Measurements from ENCODE around the gene RTN4R. TPM values are rescaled to one million over a fixed set of nuclear protein-coding genes. Genes with fewer than 3 reads are reported as not detected.

RTN4R gene
- total RNA-seq, 1 experiment from 2014 or later, result 7.2 TPM

DNA sequence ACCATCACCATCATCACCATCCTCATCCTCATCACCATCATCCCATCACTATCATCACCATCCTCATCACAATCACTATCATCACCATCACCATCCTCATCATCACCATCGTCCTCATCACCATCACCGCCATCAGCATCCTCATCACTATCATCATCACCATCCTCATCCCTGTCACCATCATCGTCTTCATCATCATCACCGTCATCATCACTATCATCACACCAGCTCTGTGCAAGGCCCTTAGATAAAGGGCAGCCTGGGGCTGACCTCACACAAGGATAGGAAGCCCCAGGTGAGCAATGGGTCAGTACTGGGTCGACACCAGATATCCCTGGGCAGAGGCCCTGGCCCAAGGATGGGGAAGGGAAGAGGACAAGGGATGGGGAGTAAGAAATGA, 16.1 kb downstream of the RTN4R start:
- in situ Hi-C loops (cut with HindIII; ENCODE audit: low pct_unique_long_range_greater_than_20kb, low sequenced_read_pairs), result no loop called here
- DNase-seq (ENCODE audit: low read depth, low spot score), result no peak

DNA sequence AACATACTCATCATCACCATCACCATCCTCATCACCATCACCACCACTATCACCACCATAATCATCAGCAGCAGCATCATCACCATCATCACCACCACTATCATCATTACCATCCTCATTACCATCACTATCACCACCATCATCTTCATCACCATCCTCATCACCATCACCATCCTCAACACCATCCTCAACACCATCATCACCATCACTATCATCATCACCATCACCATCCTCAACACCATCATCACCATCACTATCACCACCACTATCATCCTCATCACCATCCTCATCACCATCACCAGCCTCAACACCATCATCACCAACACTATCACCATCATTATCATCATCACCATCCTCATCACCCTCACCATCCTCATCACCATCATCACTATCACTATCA, 16.6 kb downstream of the RTN4R start:
- in situ Hi-C loops (cut with HindIII; ENCODE audit: low pct_unique_long_range_greater_than_20kb, low sequenced_read_pairs), result no loop called here
- DNase-seq (ENCODE audit: low read depth, low spot score), result no peak

DNA sequence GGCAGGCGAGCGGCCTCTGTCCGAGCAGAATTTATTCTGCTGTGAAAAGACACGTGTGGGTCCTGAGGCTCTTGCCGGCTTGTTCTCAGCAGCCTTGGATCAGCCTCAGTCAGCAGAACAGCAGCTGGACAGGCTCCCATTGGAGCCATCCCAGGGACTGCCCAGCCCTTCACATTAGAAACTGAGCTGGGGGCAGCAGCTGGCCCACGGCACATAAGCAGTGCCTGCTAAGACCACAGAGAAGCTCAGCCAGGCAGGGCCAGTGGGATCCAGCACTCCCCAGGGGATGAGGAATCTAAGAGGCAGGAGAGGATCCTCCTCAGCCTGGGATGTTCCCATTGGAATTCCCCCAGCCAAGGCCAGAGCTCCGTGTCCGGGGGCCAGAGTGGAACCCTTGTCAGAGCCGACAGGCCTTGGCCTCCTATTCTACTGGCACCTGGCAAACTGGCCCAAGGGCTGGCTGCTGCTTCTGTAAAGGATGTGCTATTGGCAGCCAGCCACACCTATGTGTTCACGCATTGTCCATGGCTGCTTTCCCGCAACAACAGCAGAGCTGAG, 18.2 kb downstream of the RTN4R start:
- DNase-seq (ENCODE audit: low read depth, low spot score), result no peak
- in situ Hi-C loops (cut with HindIII; ENCODE audit: low pct_unique_long_range_greater_than_20kb, low sequenced_read_pairs), result no loop called here

DNA sequence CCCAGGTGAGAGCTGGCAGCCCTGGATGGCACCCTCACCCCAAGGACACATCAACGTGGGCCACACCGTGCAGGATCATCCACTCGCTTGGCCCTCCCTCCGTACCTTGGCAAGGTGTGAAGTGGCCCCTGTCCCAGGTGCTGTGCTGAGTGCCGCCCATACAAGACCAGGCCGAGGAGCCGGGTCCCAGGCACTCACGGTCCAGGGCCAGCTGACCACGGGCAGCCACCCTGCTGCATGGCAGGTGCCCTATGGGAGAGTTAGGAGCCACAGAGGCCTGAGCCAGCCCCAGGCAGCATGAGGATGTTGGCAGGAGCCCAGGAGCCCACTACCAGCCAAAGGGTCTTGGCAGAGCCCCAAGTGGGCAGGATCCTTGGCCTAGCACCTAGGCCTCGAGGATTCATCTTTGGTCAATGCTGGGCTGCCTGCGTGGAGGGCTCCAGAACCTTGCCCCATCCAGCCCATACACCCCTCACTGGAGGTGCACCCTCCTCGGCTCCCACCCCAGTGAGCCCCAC, 19.6 kb downstream of the RTN4R start:
- in situ Hi-C loops (cut with HindIII; ENCODE audit: low pct_unique_long_range_greater_than_20kb, low sequenced_read_pairs), result no loop called here
- no peak for DNase-seq (ENCODE audit: low read depth, low spot score)

DNA sequence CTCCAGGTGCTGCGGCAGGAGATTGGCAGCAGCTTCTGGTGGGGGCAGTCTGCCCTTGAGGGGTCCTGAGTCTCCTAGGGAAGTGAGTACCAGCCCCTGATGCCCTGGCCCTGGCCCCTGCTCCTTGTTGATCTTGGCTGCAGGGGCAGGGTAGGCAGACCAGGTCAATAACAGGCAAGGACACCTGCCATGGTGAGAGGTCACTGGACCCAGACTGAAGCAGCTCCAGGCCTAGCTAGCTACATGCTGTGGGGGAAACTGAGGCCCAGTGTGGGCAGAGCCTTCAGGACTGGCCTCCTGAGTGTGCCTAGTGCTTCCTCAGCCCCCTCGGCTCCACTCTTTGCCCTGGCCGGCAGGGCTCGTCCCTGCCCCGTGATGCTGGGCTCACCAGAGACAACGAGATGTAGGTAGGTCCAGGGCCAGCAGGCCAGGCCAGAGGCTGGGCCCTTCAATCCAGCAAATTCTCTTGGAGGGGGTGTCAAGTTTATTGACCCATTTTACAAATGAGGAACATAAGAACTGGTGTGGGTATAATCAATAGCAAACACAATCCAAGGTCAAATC, 20.4 kb downstream of the RTN4R start:
- DNase-seq (ENCODE audit: low read depth, low spot score), result no peak
- in situ Hi-C loops (cut with HindIII; ENCODE audit: low pct_unique_long_range_greater_than_20kb, low sequenced_read_pairs), result no loop called here

DNA sequence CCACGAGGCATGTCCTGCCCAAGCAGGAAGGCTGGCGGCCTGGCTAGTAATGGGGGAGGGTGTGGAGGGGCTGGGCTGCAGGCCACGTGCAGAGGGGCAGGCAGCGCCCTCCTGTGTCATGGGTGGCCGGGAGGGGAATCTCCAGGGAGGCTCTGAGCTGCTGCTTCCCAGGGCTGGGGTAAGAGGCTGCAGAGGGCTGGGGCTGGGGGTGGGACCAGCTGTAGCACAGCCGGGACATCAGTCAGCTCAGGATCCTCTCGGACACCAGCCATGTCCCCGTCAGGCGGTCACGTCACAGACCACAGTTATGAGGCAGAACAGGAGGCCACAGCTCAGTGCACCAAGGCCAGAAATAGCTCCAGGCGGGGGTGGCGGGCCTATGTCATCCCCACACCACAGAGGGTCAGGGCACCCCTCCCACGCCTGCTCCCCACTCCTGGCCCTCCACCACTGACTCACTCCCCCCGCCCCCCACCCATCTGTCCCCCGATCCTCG, 21.1 kb downstream of the RTN4R start:
- in situ Hi-C loops (cut with HindIII; ENCODE audit: low pct_unique_long_range_greater_than_20kb, low sequenced_read_pairs), result no loop called here
- no peak for DNase-seq (ENCODE audit: low read depth, low spot score)

DNA sequence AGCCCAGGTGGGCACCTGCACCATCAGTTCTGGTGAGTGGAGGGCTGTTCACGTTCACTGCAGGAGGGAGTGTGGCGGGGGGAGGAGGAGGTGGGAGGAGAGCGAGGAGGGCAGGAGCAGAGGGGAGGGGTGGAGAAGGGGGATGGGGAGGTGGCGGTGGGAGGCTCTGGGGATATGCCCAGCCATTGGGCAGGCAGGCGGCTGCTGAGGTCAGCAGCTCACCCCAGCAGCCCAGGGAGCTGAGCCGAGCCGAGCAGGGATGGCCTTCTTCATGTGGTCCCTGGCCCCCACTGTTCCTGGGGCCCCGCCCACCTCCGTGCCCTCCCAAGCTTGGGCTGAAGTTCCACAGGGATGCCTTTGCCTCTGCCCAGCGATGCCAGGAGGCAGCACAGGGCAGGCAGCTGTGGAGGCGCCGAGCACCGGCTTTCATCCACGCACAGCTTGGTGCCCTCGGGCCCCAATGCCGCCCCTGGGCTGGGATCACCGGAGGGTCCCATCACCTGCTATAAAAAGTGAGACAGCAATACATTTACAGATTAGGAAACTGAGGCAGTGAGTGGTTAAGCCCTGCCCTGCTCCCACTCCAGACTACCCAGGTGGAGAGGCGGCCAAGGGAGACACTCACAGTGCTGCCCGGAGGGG, 21.6 kb downstream of the RTN4R start:
- in situ Hi-C loops (cut with HindIII; ENCODE audit: low pct_unique_long_range_greater_than_20kb, low sequenced_read_pairs), result no loop called here
- DNase-seq (ENCODE audit: low read depth, low spot score), result no peak

DNA sequence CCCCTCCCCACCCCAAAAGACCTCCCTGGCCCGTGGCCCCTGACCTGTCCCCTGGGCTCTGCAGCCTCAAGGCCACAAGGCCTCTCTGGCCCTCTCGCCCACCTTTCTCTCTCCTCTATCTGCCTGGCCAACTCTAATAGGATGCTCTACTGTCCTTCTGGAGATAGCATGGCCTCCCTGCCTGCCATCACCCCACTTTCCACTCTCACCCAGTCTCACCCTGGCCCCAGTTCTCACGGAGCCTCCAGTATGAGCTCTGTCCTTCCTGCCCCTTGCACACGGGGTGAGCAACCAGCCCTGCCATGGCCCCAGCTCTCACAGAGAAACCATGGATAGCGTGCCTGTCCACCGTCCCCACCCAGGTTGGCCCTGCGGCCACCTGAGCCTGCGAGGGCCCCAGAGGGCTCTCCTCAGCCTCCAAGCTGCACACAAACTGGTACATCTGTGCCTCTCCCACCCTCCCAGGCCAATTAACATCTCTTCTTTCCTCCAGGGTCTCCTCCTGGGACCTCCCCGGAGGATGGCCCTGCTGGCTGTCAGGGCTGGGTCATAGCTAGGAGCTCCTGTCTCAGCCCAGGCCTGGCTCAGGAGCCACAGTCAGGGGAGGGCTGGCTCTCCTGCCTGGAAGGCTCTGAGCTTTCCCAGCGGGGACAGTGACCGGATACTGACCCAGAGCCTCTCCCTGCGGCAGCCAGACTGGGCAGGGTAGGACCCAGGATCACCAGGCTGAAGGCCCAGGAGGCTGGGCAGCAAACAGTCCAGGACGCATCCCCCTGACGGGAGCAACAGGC, 22.3 kb downstream of the RTN4R start:
- no peak for DNase-seq (ENCODE audit: low read depth, low spot score)
- in situ Hi-C loops (cut with HindIII; ENCODE audit: low pct_unique_long_range_greater_than_20kb, low sequenced_read_pairs), result no loop called here

DNA sequence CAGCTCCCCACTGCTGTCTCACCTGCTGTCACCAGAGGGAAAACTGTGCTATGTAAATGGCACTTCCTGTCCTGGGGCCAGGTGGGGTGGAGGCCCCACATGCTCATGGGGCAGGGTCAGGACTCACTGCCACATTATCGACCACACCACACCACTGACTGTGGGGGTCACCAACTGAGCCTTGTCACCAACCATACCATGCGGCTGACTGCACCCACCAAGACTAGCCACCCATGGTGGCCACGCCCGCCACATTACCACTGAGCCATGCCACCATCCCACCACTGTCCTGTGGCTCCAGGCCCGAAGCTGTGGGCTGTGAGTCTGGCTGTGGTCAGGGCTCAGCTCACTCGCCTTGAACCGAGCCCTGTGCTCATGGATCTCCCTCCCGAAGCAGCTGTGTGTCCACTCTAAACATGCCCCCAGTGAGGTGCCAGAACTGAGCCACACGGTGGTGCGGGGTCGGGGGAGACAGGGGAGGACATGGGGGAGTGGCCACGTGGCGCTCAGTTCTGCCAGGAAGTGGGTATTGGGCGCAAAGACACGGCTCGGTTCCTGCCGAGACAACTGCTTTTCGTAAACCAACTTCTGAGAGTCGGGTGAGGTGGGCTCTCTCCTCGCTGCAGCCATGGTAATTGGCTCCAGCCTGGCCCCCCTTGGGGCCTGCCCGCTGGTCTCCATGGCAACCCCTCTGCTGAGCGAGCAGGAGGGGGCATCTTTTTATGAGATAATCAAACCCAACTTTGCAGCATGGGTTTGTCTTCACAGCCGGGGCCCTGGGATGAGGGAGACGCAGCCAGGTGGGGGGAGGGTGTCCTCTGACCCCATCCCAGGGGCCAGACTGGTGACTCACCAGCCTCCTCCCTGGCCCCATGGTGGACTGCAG, 23.2 kb downstream of the RTN4R start:
- in situ Hi-C loops (cut with HindIII; ENCODE audit: low pct_unique_long_range_greater_than_20kb, low sequenced_read_pairs), result no loop called here
- no peak for DNase-seq (ENCODE audit: low read depth, low spot score)

DNA sequence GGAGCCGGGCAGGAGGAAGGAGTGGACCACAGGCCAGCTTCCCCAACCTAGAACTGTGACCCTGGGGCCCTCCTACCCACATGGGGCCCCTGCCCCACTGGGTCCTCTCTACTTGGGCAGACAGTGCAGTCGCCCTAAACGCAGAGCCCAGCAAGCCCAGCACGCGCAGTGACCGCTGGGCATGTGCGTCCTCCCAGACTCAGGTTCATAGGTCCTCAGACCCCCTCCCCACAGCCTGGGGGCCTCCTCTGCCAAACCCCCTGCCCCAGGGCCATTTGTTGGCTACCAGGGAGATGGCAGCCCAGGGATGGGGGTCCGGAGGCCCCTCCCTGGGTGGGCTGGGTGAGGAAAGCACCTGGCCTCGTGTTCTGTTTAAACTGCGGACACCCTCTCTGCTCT, 23.9 kb downstream of the RTN4R start:
- DNase-seq (ENCODE audit: low read depth, low spot score), result no peak
- in situ Hi-C loops (cut with HindIII; ENCODE audit: low pct_unique_long_range_greater_than_20kb, low sequenced_read_pairs), result no loop called here

DNA sequence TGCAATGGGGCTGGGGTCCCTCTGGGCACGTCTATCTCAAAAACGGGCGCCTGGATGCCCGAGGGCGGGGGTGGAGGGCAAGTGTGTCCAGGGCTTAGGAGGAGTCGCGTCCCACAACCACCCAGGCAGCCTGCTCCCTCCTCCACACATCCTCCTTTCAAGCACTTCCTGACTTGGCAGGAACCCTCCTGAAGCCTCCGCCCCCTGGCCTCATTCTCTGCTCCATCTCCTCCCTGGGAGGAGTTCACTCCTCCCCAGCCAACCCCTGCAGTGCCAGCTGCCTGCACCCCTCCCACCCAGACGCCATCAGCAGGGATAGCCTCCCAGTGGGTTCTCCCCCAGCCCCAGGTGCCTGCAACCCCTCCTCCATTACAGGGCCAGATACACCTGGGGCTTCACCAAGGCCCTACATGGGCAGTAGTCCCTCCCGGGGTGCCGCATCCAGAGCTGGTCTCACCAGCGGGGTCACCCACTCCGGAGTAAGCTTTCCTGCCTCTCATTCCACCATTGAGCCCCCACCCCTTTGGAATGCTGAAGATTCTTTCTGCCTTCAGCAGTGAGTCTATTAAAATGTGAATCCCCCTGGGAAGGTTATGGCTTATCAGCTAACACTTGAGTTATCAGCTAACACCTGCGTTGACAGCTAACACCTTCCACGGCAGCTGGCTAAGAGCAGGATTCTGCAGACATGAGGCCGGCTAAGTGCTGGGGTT, 24.4 kb downstream of the RTN4R start:
- DNase-seq (ENCODE audit: low read depth, low spot score), result peak; percentile 68
- in situ Hi-C loops (cut with HindIII; ENCODE audit: low pct_unique_long_range_greater_than_20kb, low sequenced_read_pairs), result no loop called here

DNA sequence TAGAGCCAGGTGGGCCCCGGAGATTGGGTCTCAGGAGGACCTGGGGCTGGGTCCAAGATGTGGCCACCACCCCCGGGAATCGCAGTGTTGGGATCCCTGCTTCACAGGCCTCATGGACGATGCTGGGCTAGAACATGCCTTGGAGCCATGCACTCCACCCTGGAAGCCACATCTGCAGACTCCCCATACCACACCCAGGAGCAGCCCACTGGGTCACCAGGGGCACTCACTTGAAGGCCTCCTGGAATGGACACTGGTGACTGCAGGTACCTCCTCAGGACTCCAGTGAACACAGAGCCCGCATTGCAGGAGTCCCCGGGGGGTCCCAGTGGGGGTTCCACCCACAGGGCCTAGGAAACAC, 25.0 kb downstream of the RTN4R start:
- no peak for DNase-seq (ENCODE audit: low read depth, low spot score)
- in situ Hi-C loops (cut with HindIII; ENCODE audit: low pct_unique_long_range_greater_than_20kb, low sequenced_read_pairs), result no loop called here

DNA sequence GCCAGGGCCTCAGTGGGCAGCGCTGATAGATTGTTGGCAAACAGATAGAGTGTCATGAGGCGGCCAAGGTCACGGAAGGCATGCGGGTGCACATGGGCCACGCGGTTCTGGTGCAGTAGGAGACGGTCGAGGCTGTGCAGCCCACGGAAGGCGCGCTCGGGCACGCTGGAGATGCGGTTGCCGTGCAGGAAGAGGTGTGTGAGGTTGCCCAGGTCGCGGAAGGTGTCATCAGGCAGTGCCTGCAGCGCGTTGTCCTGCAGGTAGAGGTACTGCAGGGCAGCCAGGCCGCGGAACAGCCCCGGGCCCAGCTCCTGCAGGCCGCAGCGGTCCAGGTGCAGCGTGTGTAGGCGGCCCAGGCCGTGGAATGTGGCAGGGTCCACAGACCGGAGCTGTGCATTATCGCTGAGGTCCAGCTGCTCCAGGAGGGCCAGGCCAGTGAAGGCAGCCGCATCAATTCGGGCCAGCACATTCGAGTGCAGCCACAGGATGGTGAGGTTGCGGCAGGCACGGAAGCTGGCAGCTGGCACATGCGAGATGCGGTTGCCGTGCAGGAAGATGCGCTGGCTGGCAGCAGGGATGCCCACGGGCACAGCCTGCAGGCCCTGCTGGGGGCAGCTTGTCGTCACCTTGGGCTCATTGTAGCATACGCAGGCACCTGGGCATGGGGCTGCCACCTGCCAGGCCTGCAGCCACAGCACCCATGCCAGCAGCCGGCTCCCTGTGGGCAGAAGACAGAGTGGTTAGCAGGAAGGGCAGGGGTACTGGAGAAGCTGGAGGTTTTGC, 25.5 kb downstream of the RTN4R start:
- in situ Hi-C loops (cut with HindIII; ENCODE audit: low pct_unique_long_range_greater_than_20kb, low sequenced_read_pairs), result no loop called here

DNA sequence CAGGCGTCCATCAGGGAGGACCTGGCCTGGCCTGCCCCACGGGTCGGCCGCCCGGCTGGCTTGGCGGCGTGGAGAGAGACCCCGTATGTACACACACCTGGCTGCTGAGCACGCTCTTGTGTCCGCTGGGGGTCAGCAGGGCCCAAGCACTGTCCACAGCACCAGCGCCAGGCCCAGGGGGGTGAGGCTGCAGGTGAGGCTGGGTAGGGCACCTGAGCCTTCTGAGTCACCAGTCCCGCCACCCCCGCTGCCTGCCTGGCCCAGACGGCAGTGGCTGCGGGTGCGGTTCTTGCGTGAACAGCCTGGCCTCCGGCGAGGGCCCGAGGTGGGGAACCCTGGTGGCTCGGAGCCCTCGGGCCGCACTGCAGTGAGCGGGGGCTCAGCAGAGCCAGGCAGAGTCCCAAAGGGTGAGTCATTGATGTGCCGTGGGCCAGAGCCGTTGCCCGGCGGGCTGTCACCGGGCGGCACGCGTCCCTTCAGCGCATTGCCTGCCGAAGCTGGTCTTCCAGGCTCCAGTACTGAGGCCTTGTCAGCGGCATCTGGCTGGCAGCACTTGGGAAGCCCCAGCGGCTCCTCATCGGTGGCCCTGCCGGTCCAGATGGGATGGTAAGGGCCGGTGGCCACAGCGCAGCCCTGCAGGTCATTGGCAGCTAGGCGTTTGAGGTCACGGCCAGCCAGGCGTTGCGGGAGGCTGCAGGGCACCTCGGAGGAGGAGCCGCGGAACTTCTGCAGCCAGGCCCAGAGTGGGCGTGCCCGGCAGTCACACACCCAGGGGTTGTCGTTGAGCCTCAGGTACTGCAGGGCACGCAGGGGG, 26.3 kb downstream of the RTN4R start:
- in situ Hi-C loops (cut with HindIII; ENCODE audit: low pct_unique_long_range_greater_than_20kb, low sequenced_read_pairs), result no loop called here
- DNase-seq (ENCODE audit: low read depth, low spot score), result no peak

More for the DNA sequence above, 25.5 kb downstream of the RTN4R start:
- DNase-seq (ENCODE audit: low read depth, low spot score), result no peak

DNA sequence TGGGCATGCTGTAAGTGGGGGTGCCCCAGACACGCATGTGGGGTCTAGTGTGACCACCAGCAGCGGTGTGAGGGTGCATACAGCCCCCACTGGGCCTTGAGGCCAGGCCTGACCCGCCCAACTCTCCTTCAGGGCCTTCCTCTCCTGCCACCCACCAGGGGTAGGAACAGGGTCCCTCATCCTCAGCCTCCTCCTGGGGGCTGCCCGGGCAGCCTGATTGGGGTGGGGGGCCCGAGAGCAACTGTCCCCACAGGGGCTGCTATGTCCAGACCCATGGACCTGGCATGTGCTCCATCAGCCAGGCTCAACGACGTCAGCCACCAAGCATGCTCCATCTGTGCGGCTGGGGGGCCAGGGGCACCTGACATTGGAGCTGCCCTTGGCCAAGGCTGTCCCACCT, 27.2 kb downstream of the RTN4R start:
- no peak for DNase-seq (ENCODE audit: low read depth, low spot score)
- in situ Hi-C loops (cut with HindIII; ENCODE audit: low pct_unique_long_range_greater_than_20kb, low sequenced_read_pairs), result no loop called here

DNA sequence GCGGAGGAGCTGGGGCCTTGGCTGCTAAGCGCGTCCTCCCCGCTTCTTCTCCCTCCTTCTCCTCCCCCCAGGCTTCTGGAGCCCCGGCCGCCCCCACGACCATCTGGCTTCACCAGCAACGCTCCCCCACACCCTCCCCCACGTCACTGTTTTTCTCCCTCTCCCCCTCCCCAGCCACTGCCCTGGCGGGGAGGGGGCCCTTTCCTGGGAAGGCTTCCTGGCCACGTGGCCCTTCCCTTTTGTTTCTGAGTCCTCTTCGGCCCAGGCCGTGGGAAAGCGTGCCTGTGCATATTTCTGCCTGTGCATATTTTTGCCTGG, 27.7 kb downstream of the RTN4R start:
- in situ Hi-C loops (cut with HindIII; ENCODE audit: low pct_unique_long_range_greater_than_20kb, low sequenced_read_pairs), result no loop called here
- DNase-seq (ENCODE audit: low read depth, low spot score), result no peak
